Endothelial cell of umbilical vein (primary cell): Measurements from ENCODE around the gene SLC22A15.
A peak's percentile ranks its signal among the peaks of the same experiment; 100 is the strongest.

Source experiments
- EZH2 ChIP-seq: IDR thresholded peaks from 2 replicates; pipeline ENCODE4 v1.6.1; 2012; ENCODE audit warnings: borderline replicate concordance, low read depth, mild to moderate bottlenecking, moderate library complexity, low read length, inconsistent platforms; ENCODE audit not compliant: severe bottlenecking
- FOS ChIP-seq: IDR thresholded peaks from 2 replicates; pipeline ENCODE4 v1.6.1; 2011; ENCODE audit warnings: mild to moderate bottlenecking, low read length, moderate library complexity, borderline replicate concordance; ENCODE audit not compliant: insufficient read depth
- JUN ChIP-seq: IDR thresholded peaks from 2 replicates; pipeline ENCODE4 v1.6.1; 2011; ENCODE audit warnings: borderline replicate concordance, low read depth; ENCODE audit not compliant: insufficient read length, insufficient read depth
- MYC ChIP-seq: IDR thresholded peaks from one replicate; pipeline ENCODE4 v1.6.1; 2011; ENCODE audit warnings: mild to moderate bottlenecking, low read depth, low read length
- POLR2AphosphoS5 ChIP-seq: IDR thresholded peaks from 2 replicates; pipeline ENCODE4 v1.6.1; 2012; ENCODE audit warnings: low read depth, mild to moderate bottlenecking, control low read depth, low read length, moderate library complexity; ENCODE audit not compliant: insufficient read depth
- TF ChIP-seq, protein P1 (sequence below): IDR thresholded peaks from 2 replicates; pipeline ENCODE4 v1.6.1; 2011; ENCODE audit not compliant: insufficient read depth, insufficient read length
- TF ChIP-seq, protein P2 (sequence below), 2 donors: IDR thresholded peaks; 1 replicate in 1 of 2; 2 replicates in 1 of 2; pipeline ENCODE4 v1.5.1; 2011; ENCODE audit warnings: low read length in 2 of 2, mild to moderate bottlenecking in 2 of 2, moderate library complexity in 2 of 2, control low read depth in 1 of 2, inconsistent platforms in 1 of 2, low read depth in 1 of 2; ENCODE audit not compliant: insufficient read depth in 1 of 2; ENCODE audit errors: extremely low read depth in 1 of 2

DNA sequence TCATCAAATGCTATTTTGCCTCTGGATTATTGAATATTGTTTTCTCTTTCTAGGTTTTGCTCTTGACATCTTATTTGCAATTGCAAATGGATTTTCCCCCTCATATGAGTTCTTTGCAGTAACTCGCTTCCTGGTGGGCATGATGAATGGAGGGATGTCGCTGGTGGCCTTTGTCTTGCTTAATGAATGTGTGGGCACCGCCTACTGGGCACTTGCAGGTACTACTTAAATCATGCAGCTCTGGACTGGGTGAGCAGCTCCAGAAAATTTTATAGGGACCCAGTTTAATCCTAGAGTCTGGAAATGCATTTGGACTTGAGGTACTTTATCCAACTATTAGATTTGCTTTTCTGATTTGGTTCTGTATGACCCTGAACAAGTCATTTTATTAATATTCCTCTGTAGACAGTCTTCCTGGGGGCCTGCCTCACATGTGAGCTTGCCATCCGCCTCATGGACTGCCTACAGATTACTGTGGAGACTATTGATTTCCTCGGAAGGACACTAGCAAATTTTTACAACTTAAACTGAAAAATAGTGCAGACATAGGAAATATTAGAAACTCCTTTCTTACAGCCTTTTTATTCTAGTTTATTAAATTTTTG, 44.5 kb downstream of the SLC22A15 start:
- TF ChIP-seq JUN (no peak), POLR2AphosphoS5 (no peak), EZH2 (no peak), FOS (no peak), MYC (no peak)
- TF ChIP-seq, protein P1, sequence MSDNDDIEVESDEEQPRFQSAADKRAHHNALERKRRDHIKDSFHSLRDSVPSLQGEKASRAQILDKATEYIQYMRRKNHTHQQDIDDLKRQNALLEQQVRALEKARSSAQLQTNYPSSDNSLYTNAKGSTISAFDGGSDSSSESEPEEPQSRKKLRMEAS: no peak
- TF ChIP-seq, protein P2, sequence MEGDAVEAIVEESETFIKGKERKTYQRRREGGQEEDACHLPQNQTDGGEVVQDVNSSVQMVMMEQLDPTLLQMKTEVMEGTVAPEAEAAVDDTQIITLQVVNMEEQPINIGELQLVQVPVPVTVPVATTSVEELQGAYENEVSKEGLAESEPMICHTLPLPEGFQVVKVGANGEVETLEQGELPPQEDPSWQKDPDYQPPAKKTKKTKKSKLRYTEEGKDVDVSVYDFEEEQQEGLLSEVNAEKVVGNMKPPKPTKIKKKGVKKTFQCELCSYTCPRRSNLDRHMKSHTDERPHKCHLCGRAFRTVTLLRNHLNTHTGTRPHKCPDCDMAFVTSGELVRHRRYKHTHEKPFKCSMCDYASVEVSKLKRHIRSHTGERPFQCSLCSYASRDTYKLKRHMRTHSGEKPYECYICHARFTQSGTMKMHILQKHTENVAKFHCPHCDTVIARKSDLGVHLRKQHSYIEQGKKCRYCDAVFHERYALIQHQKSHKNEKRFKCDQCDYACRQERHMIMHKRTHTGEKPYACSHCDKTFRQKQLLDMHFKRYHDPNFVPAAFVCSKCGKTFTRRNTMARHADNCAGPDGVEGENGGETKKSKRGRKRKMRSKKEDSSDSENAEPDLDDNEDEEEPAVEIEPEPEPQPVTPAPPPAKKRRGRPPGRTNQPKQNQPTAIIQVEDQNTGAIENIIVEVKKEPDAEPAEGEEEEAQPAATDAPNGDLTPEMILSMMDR (IDR thresholded peaks at IDR 0.05; ENCODE audit: extremely low read depth in 1 of 2, insufficient read depth in 1 of 2, low read depth in 1 of 2, low read length in 2 of 2): peak; percentile 61 to 66
